Esophagus squamous epithelium (tissue), 4 donors: ENCODE results near the gene SSR4.

Experiments
- POLR2A ChIP-seq, 4 donors: fragments of 450-650 bp; IDR thresholded peaks; one replicate each; pipeline ENCODE4 v1.6.1; 2017; ENCODE audit warnings: antibody characterized with exemption in 4 of 4, mild to moderate bottlenecking in 4 of 4, moderate library complexity in 3 of 4
- TF ChIP-seq, protein P1 (sequence below), 6 experiments: fragments of 450-650 bp in 4 of 6; fragments of 200-600 bp in 2 of 6; sonication (generic) in 2 of 6; IDR thresholded peaks; one replicate each; pipeline ENCODE4 v1.5.1; 2016 to 2019; ENCODE audit warnings: antibody characterized with exemption in 6 of 6, mild to moderate bottlenecking in 4 of 6, moderate library complexity in 4 of 6

DNA sequence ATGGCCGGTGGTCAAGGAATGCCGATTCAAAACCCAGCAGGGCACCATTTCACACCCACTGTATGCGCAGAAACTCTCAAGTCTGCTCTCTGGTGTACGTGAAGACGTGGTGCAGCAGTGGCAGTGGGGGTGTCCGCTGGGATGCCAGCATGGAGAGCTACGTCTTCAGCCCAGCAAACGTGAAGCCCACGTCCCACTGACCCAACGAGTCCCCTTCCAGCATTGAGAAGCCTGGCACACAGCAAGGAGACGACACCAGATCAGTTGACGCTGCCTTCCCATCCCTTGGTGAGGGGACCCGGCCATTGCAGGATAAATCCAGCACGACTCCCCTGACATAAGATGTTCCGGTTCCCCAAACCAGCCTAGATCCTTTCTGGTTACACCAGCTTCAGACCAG lies 32.6 kb upstream of the SSR4 start:
- TF ChIP-seq, protein P1, sequence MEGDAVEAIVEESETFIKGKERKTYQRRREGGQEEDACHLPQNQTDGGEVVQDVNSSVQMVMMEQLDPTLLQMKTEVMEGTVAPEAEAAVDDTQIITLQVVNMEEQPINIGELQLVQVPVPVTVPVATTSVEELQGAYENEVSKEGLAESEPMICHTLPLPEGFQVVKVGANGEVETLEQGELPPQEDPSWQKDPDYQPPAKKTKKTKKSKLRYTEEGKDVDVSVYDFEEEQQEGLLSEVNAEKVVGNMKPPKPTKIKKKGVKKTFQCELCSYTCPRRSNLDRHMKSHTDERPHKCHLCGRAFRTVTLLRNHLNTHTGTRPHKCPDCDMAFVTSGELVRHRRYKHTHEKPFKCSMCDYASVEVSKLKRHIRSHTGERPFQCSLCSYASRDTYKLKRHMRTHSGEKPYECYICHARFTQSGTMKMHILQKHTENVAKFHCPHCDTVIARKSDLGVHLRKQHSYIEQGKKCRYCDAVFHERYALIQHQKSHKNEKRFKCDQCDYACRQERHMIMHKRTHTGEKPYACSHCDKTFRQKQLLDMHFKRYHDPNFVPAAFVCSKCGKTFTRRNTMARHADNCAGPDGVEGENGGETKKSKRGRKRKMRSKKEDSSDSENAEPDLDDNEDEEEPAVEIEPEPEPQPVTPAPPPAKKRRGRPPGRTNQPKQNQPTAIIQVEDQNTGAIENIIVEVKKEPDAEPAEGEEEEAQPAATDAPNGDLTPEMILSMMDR (IDR thresholded peaks at IDR 0.05) = no peak
- no peak for TF ChIP-seq POLR2A (IDR thresholded peaks at IDR 0.05)
